C1 segment of cervical spinal cord (tissue), 14 donors: ENCODE measurements around the gene CARD10.
"Not testable (repeated sequence)": the region's sequence is repeated elsewhere in the genome, so short reads cannot be mapped to it uniquely, and the experiment has no call there.

Experiments
- DNase-seq, 14 donors: peaks; one replicate each; lab custom pipeline; 2025; lab: John Stamatoyannopoulos, UW

Gene CARD10

GRCh38 chr22:37529652-37530345 lies 10.6 kb upstream of the CARD10 start:
- no peak for DNase-seq

GRCh38 chr22:37527952-37528351 lies 8.7 kb upstream of the CARD10 start:
- DNase-seq = not testable (repeated sequence)

GRCh38 chr22:37527081-37527752 lies 8.0 kb upstream of the CARD10 start:
- not testable (repeated sequence) for DNase-seq

GRCh38 chr22:37526376-37526775 lies 7.2 kb upstream of the CARD10 start:
- DNase-seq = no peak

- no peak for DNase-seq
Measured at GRCh38 chr22:37525746-37526350, 6.6 kb upstream of the CARD10 start.

- no peak for DNase-seq
Measured at GRCh38 chr22:37525073-37525745, 6.0 kb upstream of the CARD10 start.

- DNase-seq = no peak
Measured at GRCh38 chr22:37522482-37522881, 3.3 kb upstream of the CARD10 start.

GRCh38 chr22:37521236-37521739 lies 2.1 kb upstream of the CARD10 start:
- no peak for DNase-seq

- no peak for DNase-seq
Measured at GRCh38 chr22:37520776-37521191, 1.6 kb upstream of the CARD10 start.

- no peak for DNase-seq
Measured at GRCh38 chr22:37518509-37519267, 527 bp downstream of the CARD10 start.

- DNase-seq = no peak
Measured at GRCh38 chr22:37517826-37518450, 1.3 kb downstream of the CARD10 start.

GRCh38 chr22:37516456-37516855 lies 2.8 kb downstream of the CARD10 start:
- DNase-seq = no peak

- no peak for DNase-seq
Measured at GRCh38 chr22:37515901-37516300, 3.3 kb downstream of the CARD10 start.

GRCh38 chr22:37514526-37515051 lies 4.6 kb downstream of the CARD10 start:
- DNase-seq = no peak

GRCh38 chr22:37511395-37512104 lies 7.7 kb downstream of the CARD10 start:
- DNase-seq = no peak

GRCh38 chr22:37510091-37510490 lies 9.1 kb downstream of the CARD10 start:
- DNase-seq = no peak

- no peak for DNase-seq
Measured at GRCh38 chr22:37509059-37509860, 10.0 kb downstream of the CARD10 start.

- no peak for DNase-seq
Measured at GRCh38 chr22:37508431-37508992, 10.7 kb downstream of the CARD10 start.

- no peak for DNase-seq
Measured at GRCh38 chr22:37507731-37508130, 11.5 kb downstream of the CARD10 start.
